Activated CD4-positive, alpha-beta T cell treated with anti-CD3 and anti-CD28 coated beads, Interleukin-2, amount 50 U/mL, for 48 hours (primary cell): ENCODE data around the gene ADAMTSL2.

Experiments used
- DNase-seq, 2 experiments: peaks; one replicate each; pipeline ENCODE4 v3.0.0-alpha.2; 2020

ADAMTSL2 gene

GRCh38 chr9:133609311-133610098, 75.0 kb downstream of the ADAMTSL2 start, which contains the start of gene FAM163B:
FAM163B (minus strand) TSS chr9:133609389; CDS start chr9:133580223, 29,166 bp downstream.
- DNase-seq = peak; percentile 33 to 44

DNA sequence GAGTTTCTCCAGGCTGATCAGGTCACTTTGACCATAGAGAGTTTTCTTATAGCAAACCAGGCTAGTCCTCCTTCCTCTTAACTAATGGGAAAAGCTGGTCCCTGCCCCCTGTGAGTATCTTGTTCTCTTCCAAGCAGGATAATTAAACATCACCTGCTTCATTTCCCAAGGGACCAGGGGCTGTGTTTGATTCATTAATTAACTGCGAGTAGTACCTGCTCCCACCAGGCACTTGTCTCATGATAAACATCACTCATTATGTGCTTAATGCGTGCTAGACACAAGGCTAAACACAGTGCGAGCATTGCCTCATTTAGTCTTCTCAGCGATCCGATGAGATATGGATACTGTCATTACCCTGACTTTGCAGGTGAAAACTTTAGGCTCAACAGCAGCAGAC, 76.3 kb downstream of the ADAMTSL2 start:
- no peak for DNase-seq

GRCh38 chr9:133612051-133612450, 77.5 kb downstream of the ADAMTSL2 start:
- no peak for DNase-seq

- no peak for DNase-seq
Measured at GRCh38 chr9:133612816-133613215, 78.3 kb downstream of the ADAMTSL2 start.

DNA sequence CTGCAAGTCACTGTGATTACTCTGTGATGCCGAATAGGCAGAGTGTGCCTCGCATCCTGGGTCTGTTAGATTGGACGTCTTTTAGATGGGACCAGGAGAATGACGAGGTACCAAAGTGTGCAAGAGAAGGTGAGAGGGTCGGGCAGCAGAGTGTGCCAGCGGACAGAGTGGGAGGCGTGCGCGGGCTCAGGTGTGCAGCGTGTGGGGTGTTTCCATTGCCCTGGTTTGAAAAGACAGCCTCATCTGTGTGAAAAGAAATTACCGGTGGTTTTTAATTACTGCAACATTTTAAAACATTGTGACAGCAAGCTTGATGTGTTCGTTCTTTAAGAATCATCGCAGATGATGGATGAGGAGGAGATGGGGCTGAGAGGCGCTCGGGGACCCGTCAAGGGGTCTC, 78.9 kb downstream of the ADAMTSL2 start:
- DNase-seq = no peak

DNA sequence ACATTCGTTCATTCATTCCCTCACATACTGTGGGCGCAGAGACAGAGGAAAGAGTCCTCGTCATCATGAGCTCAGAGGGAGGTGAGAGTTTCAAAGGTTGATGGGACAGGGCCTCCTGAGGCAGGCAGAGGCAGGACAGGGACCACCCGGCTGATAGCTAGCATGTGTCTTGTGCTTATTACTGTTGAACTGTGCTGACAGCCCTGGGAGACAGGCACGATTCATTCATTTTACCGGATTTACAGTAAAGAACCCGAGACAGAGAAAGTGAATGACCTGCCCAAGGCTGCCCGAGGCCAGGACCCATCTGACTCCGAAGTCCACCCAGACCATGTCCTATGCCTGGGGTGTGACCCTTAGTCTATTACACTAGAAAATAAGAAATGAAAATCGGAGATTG, 79.6 kb downstream of the ADAMTSL2 start:
- DNase-seq = no peak

GRCh38 chr9:133614678-133615077, 80.2 kb downstream of the ADAMTSL2 start:
- no peak for DNase-seq

- no peak for DNase-seq
Measured at GRCh38 chr9:133615186-133615585, 80.7 kb downstream of the ADAMTSL2 start.

- no peak for DNase-seq
Measured at GRCh38 chr9:133615606-133616188, 81.2 kb downstream of the ADAMTSL2 start.

- no peak for DNase-seq
Measured at GRCh38 chr9:133616643-133617405, 82.3 kb downstream of the ADAMTSL2 start.

DNA sequence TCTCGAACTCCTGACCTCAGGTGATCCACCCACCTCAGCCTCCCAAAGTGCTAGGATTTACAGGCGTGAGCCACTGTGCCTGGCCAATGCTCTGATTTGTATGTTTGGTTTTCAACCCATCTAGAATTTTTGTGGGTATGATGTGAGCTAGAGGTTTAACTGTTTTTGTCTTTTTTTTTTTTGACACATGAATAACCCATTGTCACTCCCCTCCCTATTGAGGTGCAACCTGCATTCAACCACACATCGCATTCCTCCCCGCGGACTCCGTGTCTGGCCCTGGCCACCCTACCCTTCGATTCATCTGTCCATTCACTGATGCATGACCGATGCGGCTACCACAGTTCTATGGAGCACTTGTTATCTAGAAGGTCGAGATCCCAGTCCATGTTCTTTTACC, 84.2 kb downstream of the ADAMTSL2 start:
- DNase-seq = no peak

DNA sequence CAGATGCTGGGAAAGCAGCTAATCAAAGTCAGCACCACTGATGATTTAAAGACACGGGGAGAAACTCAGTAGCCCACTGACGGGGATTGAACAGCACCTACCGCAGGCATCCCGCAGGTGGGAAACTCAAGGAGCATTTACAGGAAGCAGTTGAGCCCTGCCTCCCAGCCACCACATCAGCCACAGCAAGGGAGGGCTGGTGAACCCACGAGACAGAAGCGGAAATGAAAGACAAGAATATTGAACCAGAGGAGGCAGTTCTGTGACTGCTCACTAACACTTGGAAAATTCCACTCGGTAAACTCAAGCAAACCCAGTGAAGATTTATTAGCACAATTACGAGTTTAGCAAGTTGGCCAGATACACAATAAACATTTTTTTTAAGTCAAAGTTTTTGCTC, 85.3 kb downstream of the ADAMTSL2 start:
- peak; percentile 50 to 56 for DNase-seq

DNA sequence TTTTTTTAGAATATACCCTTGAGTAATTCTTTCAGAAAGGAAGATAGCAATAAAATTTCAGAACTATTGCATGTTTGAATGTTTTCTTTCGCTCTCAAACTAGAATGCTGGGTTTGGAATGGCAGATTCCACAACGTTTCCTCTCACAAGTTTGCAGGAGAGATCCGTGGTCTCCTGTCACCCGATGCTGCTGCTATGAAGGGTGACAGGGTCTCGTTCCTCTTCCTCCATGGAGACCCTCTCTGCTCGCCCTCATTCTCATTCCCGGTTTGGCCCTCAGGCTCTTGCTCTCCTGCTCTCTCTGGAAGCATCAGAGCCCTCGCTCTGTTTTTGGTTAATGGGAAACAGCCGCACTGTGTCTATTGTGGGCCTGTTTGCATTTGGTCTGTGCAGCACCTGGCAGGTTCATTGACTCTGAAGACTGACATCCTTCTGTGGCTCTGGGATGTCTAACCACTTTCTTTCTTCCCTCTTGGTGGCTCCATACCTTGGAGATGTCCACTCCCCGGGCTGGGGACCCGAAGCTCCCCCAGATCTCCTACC, 87.3 kb downstream of the ADAMTSL2 start:
- DNase-seq = no peak

DNA sequence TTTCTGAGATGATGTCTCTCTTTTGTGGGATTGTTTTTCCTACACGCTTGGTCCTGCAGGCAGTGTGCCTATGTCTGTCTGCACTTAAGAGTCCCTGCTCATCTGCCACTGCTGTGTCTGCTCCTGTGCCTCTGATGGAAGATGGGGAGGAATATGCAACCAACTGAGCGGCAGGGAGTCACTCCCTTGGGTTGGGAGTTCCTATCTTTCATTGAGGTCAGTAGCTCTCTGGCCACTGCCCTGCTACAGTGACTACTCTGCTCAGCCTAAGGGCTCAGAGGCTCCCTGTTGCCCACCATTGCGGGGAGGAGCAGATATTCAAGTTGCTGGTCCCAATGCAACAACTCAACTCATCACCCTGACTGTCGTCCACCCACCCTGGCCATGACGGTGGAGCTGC, 88.1 kb downstream of the ADAMTSL2 start:
- no peak for DNase-seq
